NCI-H2029 (cell line): ENCODE measurements around the gene CEP170B.

Source experiments
- DNase-seq: peaks from one replicate; lab custom pipeline; 2025; lab: John Stamatoyannopoulos, UW

Gene CEP170B

GRCh38 chr14:104868060-104868740 lies 3.1 kb downstream of the CEP170B start:
- DNase-seq, result no peak

DNA sequence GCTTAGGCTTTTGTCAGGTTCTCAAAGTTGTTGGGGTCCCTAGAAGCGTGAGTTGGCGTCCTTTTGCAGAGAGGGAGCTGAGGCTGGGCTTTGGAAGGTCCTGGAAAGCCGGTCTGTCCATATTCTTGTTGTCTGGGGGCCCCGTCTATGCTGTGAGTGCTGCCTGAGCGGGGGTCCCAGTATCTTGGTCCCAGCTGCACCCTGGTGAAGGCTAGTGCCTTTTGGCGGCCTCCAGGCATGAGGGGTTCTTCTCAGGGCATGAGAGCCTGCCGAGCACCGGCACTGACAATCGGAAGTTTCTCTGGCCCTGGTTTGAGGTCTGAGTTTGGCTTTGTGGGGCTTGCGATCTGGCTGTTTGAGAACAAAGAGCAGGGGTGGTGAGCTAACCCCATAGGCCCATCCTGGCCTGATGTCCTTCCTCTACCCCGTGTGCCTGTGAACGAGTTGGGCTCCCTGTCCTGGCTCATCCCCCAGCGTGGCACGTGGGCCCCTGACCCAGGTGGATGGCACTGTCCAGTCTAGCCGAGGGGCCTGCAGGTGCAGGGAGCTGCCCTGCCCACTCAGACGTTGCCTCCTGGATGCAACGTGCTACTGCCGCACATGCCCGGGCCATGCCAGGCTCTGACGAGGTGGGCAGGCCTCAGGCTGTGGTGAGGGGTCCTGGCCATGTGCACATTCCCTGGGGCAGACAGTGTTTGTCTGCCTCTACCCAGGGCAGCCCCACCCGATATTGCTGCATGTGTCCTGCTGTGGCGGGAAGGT lies 3.9 kb downstream of the CEP170B start:
- DNase-seq, result no peak

DNA sequence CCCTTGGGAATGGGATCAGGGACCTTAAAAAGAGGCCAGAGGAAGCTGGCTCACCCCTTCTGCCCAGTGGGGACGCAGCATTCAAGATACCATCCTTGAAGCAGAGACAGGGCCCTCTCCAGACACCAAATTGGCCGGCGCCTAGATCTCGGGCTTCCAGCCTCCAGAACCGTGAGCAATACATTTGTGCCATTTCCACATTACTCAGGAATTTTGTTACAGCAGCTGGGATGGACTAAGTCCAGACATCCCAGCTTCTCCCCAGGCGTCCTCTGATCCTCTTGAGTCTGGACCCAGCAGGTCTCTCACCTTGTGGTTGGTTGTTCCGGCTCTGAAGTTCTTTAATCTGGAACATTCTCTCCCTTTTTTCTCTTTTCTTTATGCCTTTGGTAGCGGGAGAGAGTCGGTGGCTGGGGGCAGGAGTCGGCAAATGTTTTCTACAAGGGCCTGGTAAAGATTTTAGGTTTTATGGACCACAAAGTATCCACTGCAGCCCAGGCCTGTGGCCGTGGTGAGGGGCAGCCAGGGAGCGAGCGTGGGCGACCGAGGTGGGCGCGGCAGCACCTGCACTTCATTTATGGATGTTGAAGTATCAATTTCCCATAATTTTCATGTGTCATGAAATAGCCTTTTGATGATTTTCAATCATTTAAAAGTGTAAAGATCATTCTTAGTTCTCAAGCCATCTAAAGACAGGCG lies 4.8 kb downstream of the CEP170B start:
- no peak for DNase-seq

- DNase-seq, result no peak
Measured at GRCh38 chr14:104870368-104871144, 5.5 kb downstream of the CEP170B start.

GRCh38 chr14:104871145-104871655 lies 6.1 kb downstream of the CEP170B start:
- no peak for DNase-seq

DNA sequence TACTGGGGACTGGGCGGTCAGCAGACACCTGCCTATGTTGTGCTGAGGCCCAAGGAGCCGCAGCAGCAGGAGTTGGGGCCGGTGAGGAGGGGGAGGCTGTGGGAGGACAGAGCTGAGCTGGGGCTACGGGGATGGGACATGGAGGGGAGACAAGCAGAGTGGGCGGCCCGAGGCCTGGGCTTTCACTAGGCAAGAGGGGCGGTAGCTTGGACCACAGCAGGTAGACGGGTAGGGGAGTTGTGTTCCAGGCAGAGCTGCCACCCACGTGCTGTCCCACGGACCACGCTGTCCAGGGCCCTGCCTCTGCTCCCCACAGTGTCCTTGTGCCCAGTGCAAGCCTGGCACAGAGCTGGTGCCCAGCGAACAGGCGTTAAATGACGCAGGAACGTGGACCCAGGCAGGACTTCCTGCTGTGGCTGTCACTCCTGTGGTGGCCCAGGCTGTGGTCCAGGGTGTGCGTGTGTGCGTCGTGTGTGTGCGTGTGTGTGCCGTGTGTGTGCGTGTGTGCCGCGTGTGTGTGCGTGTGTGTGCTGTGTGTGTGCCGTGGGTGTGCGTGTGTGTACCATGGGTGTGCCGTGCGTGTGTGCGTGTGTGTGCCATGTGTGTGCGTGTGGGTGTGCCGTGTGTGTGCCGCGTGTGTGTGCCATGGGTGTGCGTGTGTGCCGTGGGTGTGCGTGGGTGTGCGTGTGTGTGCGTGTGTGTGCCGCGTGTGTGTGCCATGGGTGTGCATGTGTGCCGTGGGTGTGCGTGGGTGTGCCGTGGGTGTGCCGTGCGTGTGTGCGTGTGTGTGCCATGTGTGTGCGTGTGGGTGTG lies 6.8 kb downstream of the CEP170B start:
- no peak for DNase-seq

- DNase-seq, result no peak
Measured at GRCh38 chr14:104872469-104873341, 7.6 kb downstream of the CEP170B start.

DNA sequence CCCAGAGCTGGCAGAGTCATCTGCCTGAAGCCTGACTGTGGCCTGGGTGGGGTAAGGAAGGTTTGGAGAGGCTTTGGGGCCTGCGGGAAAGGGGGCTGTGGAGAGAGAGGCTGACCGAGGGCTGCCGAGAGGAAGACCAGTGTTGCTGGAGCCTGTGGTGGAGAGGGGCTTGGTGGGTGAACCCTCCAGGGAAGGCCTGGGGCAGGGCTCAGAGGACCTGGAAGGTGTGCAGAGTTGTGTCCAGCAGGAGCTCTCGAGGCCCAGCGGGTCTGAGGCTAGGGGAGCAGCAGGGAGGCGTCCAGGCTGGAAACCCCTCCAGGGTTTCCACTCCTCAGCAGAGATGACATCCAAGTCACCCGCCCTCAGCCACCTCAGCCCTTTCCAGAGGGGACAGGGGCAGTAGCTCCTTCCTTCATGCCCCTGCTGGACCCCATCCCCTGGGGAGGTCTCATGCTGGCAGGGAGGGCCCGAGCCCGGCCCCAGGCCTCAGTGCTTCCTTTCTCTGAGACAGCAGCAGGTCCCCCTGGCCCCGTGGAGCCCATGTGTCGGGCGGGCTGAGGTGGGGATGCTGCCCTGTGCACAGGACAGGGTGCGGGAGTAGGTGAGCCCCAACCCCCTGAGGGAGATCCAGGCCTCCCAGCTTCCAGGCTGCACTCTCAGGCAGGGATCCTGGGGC lies 8.4 kb downstream of the CEP170B start:
- no peak for DNase-seq

GRCh38 chr14:104874110-104874531 lies 9.1 kb downstream of the CEP170B start:
- no peak for DNase-seq

- DNase-seq, result no peak
Measured at GRCh38 chr14:104874571-104875411, 9.7 kb downstream of the CEP170B start.

DNA sequence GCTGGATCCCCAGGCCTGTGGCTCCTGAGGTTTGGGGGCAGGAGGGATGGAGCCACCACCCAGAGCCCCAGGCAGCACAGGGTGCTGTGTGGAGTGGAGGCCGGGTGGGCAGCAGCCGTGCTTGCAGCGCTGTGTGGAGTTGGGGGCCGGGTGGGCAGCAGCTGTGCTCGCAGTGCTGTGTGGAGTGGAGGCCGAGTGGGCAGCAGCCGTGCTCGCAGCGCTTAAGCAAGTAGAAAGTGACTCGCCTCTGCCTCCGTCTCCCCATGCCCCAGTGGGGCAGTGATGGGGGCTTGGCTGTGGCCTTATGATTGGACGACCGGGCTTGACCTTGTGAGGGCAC lies 10.3 kb downstream of the CEP170B start:
- DNase-seq, result no peak

GRCh38 chr14:104875811-104876210 lies 10.7 kb downstream of the CEP170B start:
- DNase-seq, result no peak

DNA sequence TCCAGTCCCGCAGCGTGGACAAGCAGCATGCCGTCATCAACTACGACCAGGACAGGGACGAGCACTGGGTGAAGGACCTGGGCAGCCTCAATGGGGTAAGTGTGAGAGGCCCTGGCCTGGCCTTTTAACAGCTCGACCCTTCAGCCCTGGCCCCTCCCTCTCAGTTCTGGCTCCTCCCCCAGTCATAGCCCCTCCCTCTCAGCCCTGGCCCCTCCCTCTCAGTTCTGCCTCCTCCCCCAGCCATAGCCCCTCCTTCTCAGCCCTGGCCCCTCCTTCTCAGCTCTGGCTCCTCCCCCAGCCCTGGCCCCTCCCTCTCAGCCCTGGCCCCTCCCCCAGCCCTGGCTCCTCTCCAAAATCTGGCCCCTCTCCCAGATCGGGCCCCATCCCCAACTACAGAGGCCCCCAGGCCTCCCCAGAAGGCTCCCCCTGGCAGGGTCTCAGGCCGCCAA lies 11.2 kb downstream of the CEP170B start:
- DNase-seq, result no peak

- no peak for DNase-seq
Measured at GRCh38 chr14:104877066-104877805, 12.2 kb downstream of the CEP170B start.

DNA sequence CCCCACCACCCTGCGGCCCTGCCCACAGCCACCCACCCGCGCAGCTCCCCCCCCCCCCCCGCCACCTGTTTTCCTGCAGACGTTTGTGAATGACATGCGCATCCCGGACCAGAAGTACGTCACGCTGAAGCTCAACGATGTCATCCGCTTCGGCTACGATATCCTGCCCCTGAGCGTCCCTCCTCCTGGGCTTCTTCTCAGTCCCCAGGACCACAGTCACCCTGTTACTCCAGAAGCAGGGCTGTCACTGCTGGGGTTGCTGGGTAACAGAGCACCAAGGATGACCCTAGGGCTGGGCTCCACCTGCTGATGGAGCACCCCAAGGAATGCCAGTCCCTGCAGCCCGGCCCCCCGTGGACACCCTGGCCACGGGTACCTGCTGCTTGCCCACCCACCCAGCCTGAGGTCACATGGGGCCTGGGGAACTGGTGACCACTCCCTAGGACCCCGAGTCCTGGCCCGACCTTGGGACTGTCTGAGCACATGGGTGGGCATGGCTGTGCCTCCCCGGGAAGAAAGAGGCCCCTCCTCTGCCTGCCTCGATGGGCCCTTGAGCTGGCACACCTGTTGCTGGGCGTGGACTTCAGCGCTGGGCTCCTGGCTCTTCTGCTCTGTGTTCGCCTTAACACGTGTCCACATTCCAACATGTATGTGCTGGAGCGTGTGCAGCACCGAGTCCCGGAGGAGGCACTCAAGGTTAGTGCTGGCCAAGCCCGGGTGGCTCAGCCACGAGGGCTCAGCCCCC lies 12.9 kb downstream of the CEP170B start:
- no peak for DNase-seq

- DNase-seq, result no peak
Measured at GRCh38 chr14:104878582-104878981, 13.5 kb downstream of the CEP170B start.
